Neural cell (in vitro differentiated cells): ENCODE results near the gene TLR2.

ENCODE experiments used
- CTCF ChIP-seq: fragments of 450-650 bp; IDR thresholded peaks from 2 replicates; pipeline ENCODE4 v1.5.1; 2014; ENCODE audit warnings: antibody characterized with exemption, mild to moderate bottlenecking, moderate library complexity; ENCODE audit not compliant: poor library complexity, severe bottlenecking
- EZH2 ChIP-seq: fragments of 200-600, 300-800 bp; shearing (Covaris generic), sonication (generic); IDR thresholded peaks from 2 replicates; pipeline ENCODE4 v1.6.1; 2014; ENCODE audit warnings: antibody characterized with exemption, low read length, borderline replicate concordance, mild to moderate bottlenecking; ENCODE audit not compliant: insufficient read depth, poor library complexity, severe bottlenecking
- POLR2AphosphoS5 ChIP-seq: IDR thresholded peaks from 2 replicates; pipeline ENCODE4 v1.6.1; 2012
- RAD21 ChIP-seq: fragments of 450-650 bp; conservative IDR thresholded peaks from 2 replicates; pipeline ENCODE4 v1.6.1; 2014; ENCODE audit warnings: antibody characterized with exemption, mild to moderate bottlenecking, moderate library complexity
- SMC3 ChIP-seq: fragments of 450-650 bp; conservative IDR thresholded peaks from 2 replicates; pipeline ENCODE4 v1.6.1; 2014; ENCODE audit warnings: antibody characterized with exemption, mild to moderate bottlenecking, moderate library complexity; ENCODE audit not compliant: poor library complexity
- TAF1 ChIP-seq: IDR thresholded peaks from 2 replicates; pipeline ENCODE4 v1.6.1; 2012; ENCODE audit warnings: low read depth

GRCh38 chr4:153722036-153722435 is 38.0 kb downstream of the TLR2 start:
- no peak for TF ChIP-seq SMC3
- no peak for TF ChIP-seq CTCF
- no peak for TF ChIP-seq TAF1
- no peak for TF ChIP-seq RAD21
- no peak for TF ChIP-seq EZH2
- no peak for TF ChIP-seq POLR2AphosphoS5
